HCT116 (cell line): ENCODE data around the gene ZNF566. TPM values are rescaled to one million over a fixed set of nuclear protein-coding genes. Genes with fewer than 3 reads are reported as not detected.

Source experiments
- ATAC-seq: fragments of 200-7000 bp; cut with Tn5 transposase; 2 replicates; pipeline ENCODE4 v1.9.1; 2020; ENCODE audit warnings: mild to moderate bottlenecking, moderate library complexity
- BruUV-seq: library from RNA; stranded (reverse); fragments of 400-500 nt; replicated peaks from 2 replicates; lab custom pipeline; 2021; lab: Mats Ljungman, UMichigan
- CTCF ChIA-PET: fragments of 300-600 bp; sonication (Branson Sonifier 250); formaldehyde crosslinking; loops from one replicate; lab custom pipeline; 2021; ENCODE audit warnings: antibody characterized with exemption; lab: Charles Lee
- POLR2A ChIA-PET: fragments of 300-600, 350-600 bp; sonication (Branson Sonifier 250); formaldehyde crosslinking; loops from one replicate; lab custom pipeline; 2021; ENCODE audit warnings: antibody characterized with exemption; lab: Charles Lee
- RAD21 ChIA-PET, 2 experiments: fragments of 300-600 bp; sonication (Branson Sonifier 250); formaldehyde crosslinking; loops; one replicate each; lab custom pipeline; 2023; ENCODE audit warnings: low total read pairs in 2 of 2; ENCODE audit not compliant: uncharacterized antibody in 2 of 2, unreplicated experiment in 2 of 2, low non-redundant PET in 1 of 2; lab: Charles Lee
- DNase-seq: peaks from one replicate; pipeline ENCODE4 v3.0.0-alpha.2; 2010; ENCODE audit warnings: low read depth, low spot score
- H2AFZ ChIP-seq: fragments of 200-600 bp; shearing (Covaris generic), sonication (generic); 2 replicates; pipeline ENCODE4 v1.6.1; 2017; ENCODE audit warnings: low read depth, mixed run types, mixed read lengths, antibody characterized with exemption, low read length; ENCODE audit not compliant: poor library complexity, severe bottlenecking
- H3K27ac ChIP-seq: 2 replicates; pipeline ENCODE4 v1.5.1; 2012; ENCODE audit warnings: low read depth, low read length
- H3K27me3 ChIP-seq: fragments of 200-600 bp; sonication (generic); 2 replicates; pipeline ENCODE4 v1.6.1; 2016; ENCODE audit warnings: mixed run types, low read length, mixed read lengths; ENCODE audit not compliant: insufficient read depth
- H3K36me3 ChIP-seq, 2 experiments: fragments of 200-500 bp in 1 of 2; fragments of 200-600 bp in 1 of 2; sonication (Bioruptor generic) in 1 of 2; sonication (generic) in 1 of 2; 2 replicates each; pipeline versions ENCODE4 v1.5.1 to v1.6.1; 2014 to 2016; ENCODE audit warnings: low read length in 2 of 2, inconsistent platforms in 1 of 2, mixed read lengths in 1 of 2, mixed run types in 1 of 2; ENCODE audit not compliant: insufficient read depth in 2 of 2, control insufficient read depth in 1 of 2
- H3K4me1 ChIP-seq, 2 experiments: fragments of 200-600 bp in 1 of 2; sonication (generic) in 1 of 2; 2 replicates each; pipeline versions ENCODE4 v1.5.1 to v1.6.1; 2012 to 2017; ENCODE audit warnings: low read length in 2 of 2, inconsistent platforms in 1 of 2, mild to moderate bottlenecking in 1 of 2, mixed read lengths in 1 of 2, mixed run types in 1 of 2, moderate library complexity in 1 of 2; ENCODE audit not compliant: insufficient read depth in 2 of 2, control insufficient read depth in 1 of 2
- H3K4me2 ChIP-seq: fragments of 200-600 bp; sonication (generic); 2 replicates; pipeline ENCODE4 v1.6.1; 2017; ENCODE audit warnings: mixed run types, low read length, mixed read lengths
- H3K4me3 ChIP-seq, 2 experiments: fragments of 200-600 bp in 1 of 2; sonication (generic) in 1 of 2; replicated peaks in 1 of 2; 2 replicates each; pipeline ENCODE4 v1.5.1; 2011 to 2016; ENCODE audit warnings: low read length in 2 of 2, control low read depth in 1 of 2, low read depth in 1 of 2, mild to moderate bottlenecking in 1 of 2, mixed read lengths in 1 of 2, mixed run types in 1 of 2
- H3K79me2 ChIP-seq: fragments of 200-600 bp; sonication (generic); 2 replicates; pipeline ENCODE4 v1.6.1; 2017; ENCODE audit warnings: mild to moderate bottlenecking, mixed run types, low read length, moderate library complexity, mixed read lengths; ENCODE audit not compliant: insufficient read depth
- H3K9ac ChIP-seq: fragments of 200-600 bp; sonication (generic); 2 replicates; pipeline ENCODE4 v1.6.1; 2016; ENCODE audit warnings: low read length, mixed read lengths
- H3K9me2 ChIP-seq: fragments of 200-600 bp; sonication (generic), shearing (Covaris generic); 2 replicates; pipeline ENCODE4 v1.6.1; 2017; ENCODE audit warnings: mixed run types, mild to moderate bottlenecking, moderate library complexity; ENCODE audit not compliant: insufficient read depth
- H3K9me3 ChIP-seq, 2 experiments: fragments of 200-500 bp in 1 of 2; fragments of 200-600 bp in 1 of 2; sonication (Bioruptor generic) in 1 of 2; sonication (generic) in 1 of 2; 2 replicates each; pipeline ENCODE4 v1.6.1; 2014 to 2017; ENCODE audit warnings: low read length in 2 of 2, mixed read lengths in 2 of 2, inconsistent platforms in 1 of 2, low read depth in 1 of 2, mild to moderate bottlenecking in 1 of 2, mixed run types in 1 of 2, moderate library complexity in 1 of 2; ENCODE audit not compliant: control insufficient read depth in 1 of 2, insufficient read depth in 1 of 2
- H4K20me1 ChIP-seq: fragments of 200-600 bp; sonication (generic), shearing (Covaris generic); 2 replicates; pipeline ENCODE4 v1.6.1; 2017; ENCODE audit warnings: mixed run types, mild to moderate bottlenecking, moderate library complexity; ENCODE audit not compliant: insufficient read depth
- CEBPB ChIP-seq: IDR thresholded peaks from 2 replicates; pipeline ENCODE4 v1.6.1; 2012; ENCODE audit warnings: low read depth
- JUND ChIP-seq: IDR thresholded peaks from 2 replicates; pipeline ENCODE4 v1.6.1; 2012
- POLR2AphosphoS5 ChIP-seq: IDR thresholded peaks from 2 replicates; pipeline ENCODE4 v1.6.1; 2011; ENCODE audit warnings: mild to moderate bottlenecking, low read depth, low read length, moderate library complexity
- RAD21 ChIP-seq: IDR thresholded peaks from 2 replicates; pipeline ENCODE4 v1.6.1; 2012; ENCODE audit warnings: low read depth, mild to moderate bottlenecking
- REST ChIP-seq: IDR thresholded peaks from 2 replicates; pipeline ENCODE4 v1.6.1; 2012; ENCODE audit warnings: low read depth
- SIN3A ChIP-seq: IDR thresholded peaks from 2 replicates; pipeline ENCODE4 v1.6.1; 2012; ENCODE audit warnings: low read depth
- ZBTB33 ChIP-seq: IDR thresholded peaks from 2 replicates; pipeline ENCODE4 v1.6.1; 2011; ENCODE audit warnings: mild to moderate bottlenecking, low read length, moderate library complexity; ENCODE audit not compliant: insufficient replicate concordance; ENCODE audit errors: extremely low read depth
- intact Hi-C: fragments of 100-400 bp; cut with micrococcal nuclease; formaldehyde crosslinking; loops from 2 replicates; pipeline ENCODE4 v1.10.0; 2022
- total RNA-seq: library from RNA; stranded (reverse); gene quantifications from one replicate; pipeline ENCODE4 v1.2.1, GENCODE V29; 2021; ENCODE audit not compliant: unreplicated experiment

The ZNF566 gene
- total RNA-seq, 1 experiment from 2014 or later: 6.4 TPM

- intact Hi-C loops: no loop called here
- TF ChIP-seq CEBPB (no peak), JUND (no peak)
- no peaks in the 10 kb centered on the region for H3K36me3 ChIP-seq
- POLR2A ChIA-PET: no interaction called here
- no peak overlapping the region for H3K27ac ChIP-seq
- H4K20me1 ChIP-seq: no peaks in the 10 kb centered on the region
- H3K9me3 ChIP-seq: peaks cover 7 to 8% of the 10 kb centered on the region in 2 experiments; a peak in 2 of 4 replicates
- no TSS peak for BruUV-seq
- no peak for ATAC-seq
- no peak overlapping the region for H2AFZ ChIP-seq
- H3K4me3 ChIP-seq: no peak overlapping the region
- RAD21 ChIA-PET: no interaction called here
- no peak for DNase-seq
- H3K9ac ChIP-seq: no peak overlapping the region
- no peaks in the 10 kb centered on the region for H3K27me3 ChIP-seq
- H3K79me2 ChIP-seq: no peaks in the 10 kb centered on the region
- no peak overlapping the region for H3K4me2 ChIP-seq
- CTCF ChIA-PET: no interaction called here
- H3K4me1 ChIP-seq: no peaks in the 10 kb centered on the region
- H3K9me2 ChIP-seq: no peaks in the 10 kb centered on the region
Observed at GRCh38 chr19:36526581-36526980, 37.2 kb upstream of the ZNF566 start.

GRCh38 chr19:36524617-36525016 is 35.3 kb upstream of the ZNF566 start:
- Histone ChIP-seq H3K9me3 (peaks cover 7 to 8% of the 10 kb centered on the region in 2 experiments; a peak in 2 of 4 replicates), H3K79me2 (no peaks in the 10 kb centered on the region)
- intact Hi-C loops: no loop called here
- TF ChIP-seq POLR2AphosphoS5 (no peak), ZBTB33 (no peak), REST (no peak), RAD21 (no peak), SIN3A (no peak), JUND (no peak)
- TF ChIP-seq, all 23 proteins: peak for 0
- H3K4me2 ChIP-seq: no peak overlapping the region
- POLR2A ChIA-PET: no interaction called here
- DNase-seq: no peak
- H3K9me2 ChIP-seq: no peaks in the 10 kb centered on the region
- H3K27me3 ChIP-seq: no peaks in the 10 kb centered on the region
- CTCF ChIA-PET: no interaction called here
- H3K27ac ChIP-seq: no peak overlapping the region
- no peak overlapping the region for H3K9ac ChIP-seq
- no peak overlapping the region for H3K4me3 ChIP-seq
- no peaks in the 10 kb centered on the region for H3K4me1 ChIP-seq
- no peak overlapping the region for H2AFZ ChIP-seq
- no peaks in the 10 kb centered on the region for H3K36me3 ChIP-seq
- H4K20me1 ChIP-seq: no peaks in the 10 kb centered on the region
- no TSS peak for BruUV-seq
- RAD21 ChIA-PET: no interaction called here
- ATAC-seq: no peak
